HCT116 (cell line): ENCODE measurements around the gene BRPF3.

Experiments
- EZH2 ChIP-seq: fragments of 200-600 bp; sonication (generic); IDR thresholded peaks from 2 replicates; pipeline ENCODE4 v1.6.1; 2017; ENCODE audit warnings: antibody characterized with exemption, mixed run types
- FOSL1 ChIP-seq: IDR thresholded peaks from 2 replicates; pipeline ENCODE4 v1.6.1; 2012; ENCODE audit warnings: low read depth
- POLR2AphosphoS5 ChIP-seq: IDR thresholded peaks from 2 replicates; pipeline ENCODE4 v1.6.1; 2011; ENCODE audit warnings: mild to moderate bottlenecking, low read depth, low read length, moderate library complexity
- REST ChIP-seq: IDR thresholded peaks from 2 replicates; pipeline ENCODE4 v1.6.1; 2012; ENCODE audit warnings: low read depth
- YY1 ChIP-seq: IDR thresholded peaks from 2 replicates; pipeline ENCODE4 v1.6.1; 2011; ENCODE audit warnings: low read length, low read depth, moderate library complexity, mild to moderate bottlenecking; ENCODE audit not compliant: insufficient replicate concordance; ENCODE audit errors: extremely low read depth
- TF ChIP-seq, protein P1 (sequence below), 3 experiments: fragments of 200-600 bp in 1 of 3; sonication (generic) in 1 of 3; IDR thresholded peaks in 2 of 3; conservative IDR thresholded peaks in 1 of 3; 2 replicates each; pipeline ENCODE4 v1.5.1; 2012 to 2017; ENCODE audit warnings: low read depth in 2 of 3, low read length in 2 of 3, antibody characterized with exemption in 1 of 3, borderline replicate concordance in 1 of 3, control low read depth in 1 of 3, mild to moderate bottlenecking in 1 of 3, mixed read lengths in 1 of 3, mixed run types in 1 of 3, moderate library complexity in 1 of 3; ENCODE audit not compliant: insufficient read depth in 1 of 3

- TF ChIP-seq, protein P1, sequence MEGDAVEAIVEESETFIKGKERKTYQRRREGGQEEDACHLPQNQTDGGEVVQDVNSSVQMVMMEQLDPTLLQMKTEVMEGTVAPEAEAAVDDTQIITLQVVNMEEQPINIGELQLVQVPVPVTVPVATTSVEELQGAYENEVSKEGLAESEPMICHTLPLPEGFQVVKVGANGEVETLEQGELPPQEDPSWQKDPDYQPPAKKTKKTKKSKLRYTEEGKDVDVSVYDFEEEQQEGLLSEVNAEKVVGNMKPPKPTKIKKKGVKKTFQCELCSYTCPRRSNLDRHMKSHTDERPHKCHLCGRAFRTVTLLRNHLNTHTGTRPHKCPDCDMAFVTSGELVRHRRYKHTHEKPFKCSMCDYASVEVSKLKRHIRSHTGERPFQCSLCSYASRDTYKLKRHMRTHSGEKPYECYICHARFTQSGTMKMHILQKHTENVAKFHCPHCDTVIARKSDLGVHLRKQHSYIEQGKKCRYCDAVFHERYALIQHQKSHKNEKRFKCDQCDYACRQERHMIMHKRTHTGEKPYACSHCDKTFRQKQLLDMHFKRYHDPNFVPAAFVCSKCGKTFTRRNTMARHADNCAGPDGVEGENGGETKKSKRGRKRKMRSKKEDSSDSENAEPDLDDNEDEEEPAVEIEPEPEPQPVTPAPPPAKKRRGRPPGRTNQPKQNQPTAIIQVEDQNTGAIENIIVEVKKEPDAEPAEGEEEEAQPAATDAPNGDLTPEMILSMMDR (IDR thresholded peaks at IDR 0.05 in 2 of 3, conservative IDR thresholded peaks at IDR 0.05 in 1 of 3; ENCODE audit: borderline replicate concordance in 1 of 3, insufficient read depth in 1 of 3, low read depth in 2 of 3, low read length in 2 of 3), result no peak
- TF ChIP-seq FOSL1 (no peak), YY1 (no peak), POLR2AphosphoS5 (no peak), REST (no peak), EZH2 (no peak)
These were observed 49.2 kb upstream of the BRPF3 start for GRCh38 chr6:36147294-36147693.
